Measurements from ENCODE around the gene ARHGAP28.

ARHGAP28 gene

GRCh38 chr18:6775237-6775636 is 45.7 kb downstream of the ARHGAP28 start:
- Histone ChIP-seq H3K4me1 (ENCODE audit: control insufficient read depth, insufficient read depth, low read length) (peaks cover 22% of the 10 kb centered on the region), H3K27ac (ENCODE audit: low read depth, low read length) (no peak overlapping the region), H3K27me3 (ENCODE audit: control insufficient read depth, insufficient read depth, low read length) (no peaks in the 10 kb centered on the region), H3K9me3 (ENCODE audit: control insufficient read depth, insufficient read depth, low read depth, low read length) (no peaks in the 10 kb centered on the region), H3K36me3 (ENCODE audit: control insufficient read depth, insufficient read depth, low read length) (no peaks in the 10 kb centered on the region), H3K4me3 (ENCODE audit: low read depth, low read length) (no peak overlapping the region), H3K9ac (ENCODE audit: low read length) (no peak overlapping the region)

DNA sequence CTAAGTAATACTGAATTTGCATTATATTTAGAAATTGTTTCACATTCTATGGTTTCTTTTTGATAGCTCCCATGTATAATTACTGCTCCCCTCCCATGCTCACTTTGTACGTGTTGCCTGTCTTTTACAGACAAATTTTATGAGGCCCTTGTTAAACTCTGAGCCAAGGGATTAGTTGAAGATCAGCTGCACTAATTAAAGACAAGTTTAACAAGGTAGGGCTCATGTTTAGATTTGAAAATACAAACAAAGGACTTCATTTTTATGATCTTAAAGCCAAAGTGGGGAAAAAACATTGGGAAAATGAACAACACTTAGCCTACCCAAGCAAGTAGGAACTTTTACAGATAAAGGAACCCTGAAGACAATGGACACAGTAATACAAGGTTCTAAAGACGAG is 46.2 kb downstream of the ARHGAP28 start:
- Histone ChIP-seq H3K4me1 (ENCODE audit: control insufficient read depth, insufficient read depth, low read length) (peaks cover 22% of the 10 kb centered on the region), H3K4me3 (ENCODE audit: low read depth, low read length) (no peak overlapping the region), H3K9ac (ENCODE audit: low read length) (no peak overlapping the region), H3K27me3 (ENCODE audit: control insufficient read depth, insufficient read depth, low read length) (no peaks in the 10 kb centered on the region), H3K36me3 (ENCODE audit: control insufficient read depth, insufficient read depth, low read length) (no peaks in the 10 kb centered on the region), H3K27ac (ENCODE audit: low read depth, low read length) (no peak overlapping the region), H3K9me3 (ENCODE audit: control insufficient read depth, insufficient read depth, low read depth, low read length) (no peaks in the 10 kb centered on the region)

GRCh38 chr18:6776188-6776587 is 46.7 kb downstream of the ARHGAP28 start:
- no peaks in the 10 kb centered on the region for H3K27me3 ChIP-seq (ENCODE audit: control insufficient read depth, insufficient read depth, low read length)
- H3K9me3 ChIP-seq (ENCODE audit: control insufficient read depth, insufficient read depth, low read depth, low read length): no peaks in the 10 kb centered on the region
- no peak overlapping the region for H3K27ac ChIP-seq (ENCODE audit: low read depth, low read length)
- peaks cover 26% of the 10 kb centered on the region for H3K4me1 ChIP-seq (ENCODE audit: control insufficient read depth, insufficient read depth, low read length)
- no peak overlapping the region for H3K4me3 ChIP-seq (ENCODE audit: low read depth, low read length)
- no peaks in the 10 kb centered on the region for H3K36me3 ChIP-seq (ENCODE audit: control insufficient read depth, insufficient read depth, low read length)
- H3K9ac ChIP-seq (ENCODE audit: low read length): no peak overlapping the region

GRCh38 chr18:6777509-6777908 is 48.0 kb downstream of the ARHGAP28 start:
- Histone ChIP-seq H3K4me1 (ENCODE audit: control insufficient read depth, insufficient read depth, low read length) (peaks cover 34% of the 10 kb centered on the region), H3K9me3 (ENCODE audit: control insufficient read depth, insufficient read depth, low read depth, low read length) (no peaks in the 10 kb centered on the region)

GRCh38 chr18:6778459-6779247 is 49.1 kb downstream of the ARHGAP28 start:
- no peak overlapping the region for H3K27ac ChIP-seq (ENCODE audit: low read depth, low read length)
- H3K4me3 ChIP-seq (ENCODE audit: low read depth, low read length): no peak overlapping the region
- H3K4me1 ChIP-seq (ENCODE audit: control insufficient read depth, insufficient read depth, low read length): peaks cover 34% of the 10 kb centered on the region
- no peaks in the 10 kb centered on the region for H3K9me3 ChIP-seq (ENCODE audit: control insufficient read depth, insufficient read depth, low read depth, low read length)
- no peaks in the 10 kb centered on the region for H3K36me3 ChIP-seq (ENCODE audit: control insufficient read depth, insufficient read depth, low read length)
- H3K27me3 ChIP-seq (ENCODE audit: control insufficient read depth, insufficient read depth, low read length): no peaks in the 10 kb centered on the region
- H3K9ac ChIP-seq (ENCODE audit: low read length): no peak overlapping the region

More at GRCh38 chr18:6777509-6777908, 48.0 kb downstream of the ARHGAP28 start:
- Histone ChIP-seq H3K4me3 (ENCODE audit: low read depth, low read length) (no peak overlapping the region), H3K27me3 (ENCODE audit: control insufficient read depth, insufficient read depth, low read length) (no peaks in the 10 kb centered on the region), H3K36me3 (ENCODE audit: control insufficient read depth, insufficient read depth, low read length) (no peaks in the 10 kb centered on the region), H3K9ac (ENCODE audit: low read length) (no peak overlapping the region), H3K27ac (ENCODE audit: low read depth, low read length) (no peak overlapping the region)

DNA sequence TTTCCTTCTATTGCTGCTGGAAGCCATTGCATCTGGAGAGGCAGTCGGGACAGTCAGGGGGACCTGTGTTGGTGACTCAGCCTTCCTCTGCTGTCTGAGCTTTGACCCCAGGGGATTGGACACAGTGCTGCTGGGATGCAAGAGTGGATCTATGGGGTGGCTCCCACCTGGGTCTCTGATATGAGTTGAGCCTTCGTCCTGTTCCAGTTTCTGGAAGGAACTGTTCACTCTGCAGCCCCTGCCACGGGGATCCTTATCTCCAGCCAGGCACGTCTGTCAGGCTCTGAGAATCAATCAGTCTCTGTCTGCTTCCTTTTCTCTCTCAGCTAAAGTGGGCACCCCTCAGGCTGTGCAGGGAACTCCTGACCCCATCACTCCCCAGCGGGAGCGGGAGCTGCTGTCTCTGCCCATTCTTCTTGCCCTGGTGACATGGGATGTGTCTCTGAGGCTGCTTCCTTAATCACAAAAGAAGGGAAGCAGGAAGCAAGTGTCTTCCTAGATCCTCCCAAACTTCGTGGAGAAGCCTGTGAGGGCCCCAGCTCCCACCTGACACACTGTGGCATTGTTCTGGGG is 51.7 kb downstream of the ARHGAP28 start:
- H3K9me3 ChIP-seq (ENCODE audit: control insufficient read depth, insufficient read depth, low read depth, low read length): no peaks in the 10 kb centered on the region
- H3K4me3 ChIP-seq (ENCODE audit: low read depth, low read length): no peak overlapping the region
- H3K4me1 ChIP-seq (ENCODE audit: control insufficient read depth, insufficient read depth, low read length): peaks cover 23% of the 10 kb centered on the region
- H3K9ac ChIP-seq (ENCODE audit: low read length): no peak overlapping the region
- H3K36me3 ChIP-seq (ENCODE audit: control insufficient read depth, insufficient read depth, low read length): no peaks in the 10 kb centered on the region
- H3K27ac ChIP-seq (ENCODE audit: low read depth, low read length): no peak overlapping the region
- no peaks in the 10 kb centered on the region for H3K27me3 ChIP-seq (ENCODE audit: control insufficient read depth, insufficient read depth, low read length)

- no peaks in the 10 kb centered on the region for H3K36me3 ChIP-seq (ENCODE audit: control insufficient read depth, insufficient read depth, low read length)
- H3K9ac ChIP-seq (ENCODE audit: low read length): no peak overlapping the region
- no peak overlapping the region for H3K4me3 ChIP-seq (ENCODE audit: low read depth, low read length)
- H3K27ac ChIP-seq (ENCODE audit: low read depth, low read length): no peak overlapping the region
- H3K4me1 ChIP-seq (ENCODE audit: control insufficient read depth, insufficient read depth, low read length): peaks cover 20% of the 10 kb centered on the region
- H3K27me3 ChIP-seq (ENCODE audit: control insufficient read depth, insufficient read depth, low read length): no peaks in the 10 kb centered on the region
- H3K9me3 ChIP-seq (ENCODE audit: control insufficient read depth, insufficient read depth, low read depth, low read length): no peaks in the 10 kb centered on the region
Measured at GRCh38 chr18:6781796-6782195, 52.3 kb downstream of the ARHGAP28 start.

DNA sequence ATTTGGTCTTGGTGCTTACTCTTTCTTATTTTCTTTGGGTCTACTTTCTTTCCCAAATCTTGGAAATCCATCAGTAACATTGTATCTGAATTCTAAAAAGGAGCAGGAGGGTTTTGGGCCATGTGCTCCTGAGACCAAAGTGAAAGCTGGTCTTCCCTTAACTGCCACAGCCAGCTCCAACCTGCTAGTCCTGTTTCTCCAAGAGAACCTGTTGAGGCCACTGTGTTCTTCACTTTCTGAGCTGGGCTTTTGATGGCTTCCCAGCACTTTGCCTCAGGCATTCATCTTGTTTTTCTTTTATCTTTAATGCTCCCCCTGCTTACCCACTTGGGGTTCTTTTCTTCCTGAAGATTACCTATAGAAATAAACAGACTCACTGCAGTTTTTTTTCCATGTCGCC is 53.3 kb downstream of the ARHGAP28 start:
- 0 out of 2 replicates have a peak, but pooled peaks cover 1% of the 10 kb centered on the region for H3K36me3 ChIP-seq (ENCODE audit: control insufficient read depth, insufficient read depth, low read length)
- H3K27ac ChIP-seq (ENCODE audit: low read depth, low read length): no peak overlapping the region
- no peaks in the 10 kb centered on the region for H3K27me3 ChIP-seq (ENCODE audit: control insufficient read depth, insufficient read depth, low read length)
- no peak overlapping the region for H3K9ac ChIP-seq (ENCODE audit: low read length)
- H3K4me1 ChIP-seq (ENCODE audit: control insufficient read depth, insufficient read depth, low read length): peaks cover 20% of the 10 kb centered on the region
- H3K4me3 ChIP-seq (ENCODE audit: low read depth, low read length): no peak overlapping the region
- peaks cover 2% of the 10 kb centered on the region for H3K9me3 ChIP-seq (ENCODE audit: control insufficient read depth, insufficient read depth, low read depth, low read length)

DNA sequence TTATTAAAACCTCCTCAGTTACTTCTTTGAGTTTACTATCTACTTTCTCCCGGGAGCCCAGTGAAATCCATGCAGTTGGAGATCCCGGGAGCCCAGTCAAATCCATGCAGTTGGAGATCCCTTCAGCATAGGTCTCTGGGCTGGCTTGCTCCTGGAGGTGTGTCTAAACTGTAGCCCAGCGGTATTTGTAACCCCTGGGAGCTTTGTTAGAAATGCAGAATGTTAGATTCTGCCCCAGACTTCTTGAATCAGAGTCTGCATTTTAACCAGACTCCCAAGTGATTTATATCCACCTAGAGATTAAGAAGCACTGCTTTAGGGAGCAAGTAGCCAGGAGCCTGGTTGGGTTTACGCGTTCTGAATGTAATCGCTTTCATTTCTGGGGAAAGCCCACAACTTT is 54.5 kb downstream of the ARHGAP28 start:
- Histone ChIP-seq H3K36me3 (ENCODE audit: control insufficient read depth, insufficient read depth, low read length) (0 out of 2 replicates have a peak, but pooled peaks cover 2% of the 10 kb centered on the region), H3K27ac (ENCODE audit: low read depth, low read length) (no peak overlapping the region), H3K9me3 (ENCODE audit: control insufficient read depth, insufficient read depth, low read depth, low read length) (peaks cover 6% of the 10 kb centered on the region), H3K9ac (ENCODE audit: low read length) (no peak overlapping the region), H3K27me3 (ENCODE audit: control insufficient read depth, insufficient read depth, low read length) (no peaks in the 10 kb centered on the region), H3K4me1 (ENCODE audit: control insufficient read depth, insufficient read depth, low read length) (peaks cover 20% of the 10 kb centered on the region), H3K4me3 (ENCODE audit: low read depth, low read length) (no peak overlapping the region)

DNA sequence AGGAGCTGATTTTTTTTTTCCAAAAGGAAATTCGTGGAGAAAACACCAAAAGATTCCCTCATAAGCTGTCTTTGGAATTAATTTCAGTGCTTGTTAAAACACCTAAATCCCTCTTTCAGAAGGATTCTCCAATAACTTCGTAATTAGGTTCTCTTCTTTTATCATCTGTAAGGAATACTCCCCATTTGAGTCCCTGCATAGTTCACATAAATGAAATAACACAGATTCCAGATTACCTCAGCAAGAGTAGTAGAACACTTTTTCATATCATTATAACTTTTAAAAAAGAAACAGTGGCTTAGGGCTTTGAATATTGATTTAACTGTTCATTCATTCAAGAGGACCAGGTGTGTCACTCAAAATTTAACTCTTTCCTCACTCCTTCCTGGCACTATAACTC is 55.5 kb downstream of the ARHGAP28 start:
- no peaks in the 10 kb centered on the region for H3K27me3 ChIP-seq (ENCODE audit: control insufficient read depth, insufficient read depth, low read length)
- peaks cover 20% of the 10 kb centered on the region for H3K4me1 ChIP-seq (ENCODE audit: control insufficient read depth, insufficient read depth, low read length)
- peaks cover 6% of the 10 kb centered on the region for H3K9me3 ChIP-seq (ENCODE audit: control insufficient read depth, insufficient read depth, low read depth, low read length)
- no peak overlapping the region for H3K9ac ChIP-seq (ENCODE audit: low read length)
- H3K4me3 ChIP-seq (ENCODE audit: low read depth, low read length): no peak overlapping the region
- 0 out of 2 replicates have a peak, but pooled peaks cover 2% of the 10 kb centered on the region for H3K36me3 ChIP-seq (ENCODE audit: control insufficient read depth, insufficient read depth, low read length)
- H3K27ac ChIP-seq (ENCODE audit: low read depth, low read length): no peak overlapping the region

DNA sequence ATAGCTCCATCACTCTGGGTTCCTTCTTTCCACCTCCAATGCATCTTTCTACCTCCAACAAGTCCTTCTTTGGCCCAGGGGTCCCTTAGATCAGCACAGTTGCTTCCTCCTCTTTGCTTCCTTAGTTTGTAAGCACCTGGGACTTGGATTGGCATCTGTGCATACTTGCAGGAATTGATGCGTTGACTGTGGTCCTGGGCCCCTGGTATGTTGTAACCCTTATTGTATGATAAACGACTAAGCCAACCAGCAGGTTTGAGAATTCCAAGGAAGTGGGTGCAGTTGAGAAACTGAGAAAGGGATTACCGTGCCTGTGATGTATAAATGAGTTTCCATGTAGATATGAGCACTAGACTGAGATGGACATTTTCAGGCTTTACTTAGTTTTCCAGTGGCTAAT is 55.9 kb downstream of the ARHGAP28 start:
- Histone ChIP-seq H3K4me1 (ENCODE audit: control insufficient read depth, insufficient read depth, low read length) (peaks cover 20% of the 10 kb centered on the region), H3K9ac (ENCODE audit: low read length) (no peak overlapping the region), H3K27me3 (ENCODE audit: control insufficient read depth, insufficient read depth, low read length) (no peaks in the 10 kb centered on the region), H3K4me3 (ENCODE audit: low read depth, low read length) (no peak overlapping the region), H3K9me3 (ENCODE audit: control insufficient read depth, insufficient read depth, low read depth, low read length) (peaks cover 6% of the 10 kb centered on the region), H3K36me3 (ENCODE audit: control insufficient read depth, insufficient read depth, low read length) (0 out of 2 replicates have a peak, but pooled peaks cover 2% of the 10 kb centered on the region), H3K27ac (ENCODE audit: low read depth, low read length) (no peak overlapping the region)

Measured in HUES6 (cell line).